NCI-H526 (cell line): ENCODE measurements around the gene TMEM117.
"Not testable (repeated sequence)": the region's sequence is repeated elsewhere in the genome, so short reads cannot be mapped to it uniquely, and the experiment has no call there.

Experiments
- DNase-seq, 2 experiments: peaks; one replicate each; lab custom pipeline; 2025; lab: John Stamatoyannopoulos, UW

Gene TMEM117

DNA sequence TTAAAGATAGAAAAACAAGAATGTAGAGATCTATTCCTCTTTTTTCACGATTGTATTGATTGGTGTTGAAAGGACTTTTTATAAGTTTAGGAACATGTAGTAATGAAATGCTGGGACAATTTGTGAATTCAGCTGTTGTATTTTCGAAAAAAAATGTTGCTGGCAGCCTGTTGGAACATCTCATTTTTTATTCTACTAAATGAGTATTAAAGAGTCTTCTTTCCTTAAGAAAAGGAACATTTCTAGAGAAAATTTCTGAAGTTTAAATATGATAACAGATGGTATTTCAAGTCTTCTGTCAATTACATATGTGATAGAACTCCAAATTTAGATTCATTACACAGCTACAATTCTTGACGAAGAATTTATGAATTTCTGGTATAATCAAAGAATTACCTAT lies 189.6 kb downstream of the TMEM117 start:
- no peak for DNase-seq

DNA sequence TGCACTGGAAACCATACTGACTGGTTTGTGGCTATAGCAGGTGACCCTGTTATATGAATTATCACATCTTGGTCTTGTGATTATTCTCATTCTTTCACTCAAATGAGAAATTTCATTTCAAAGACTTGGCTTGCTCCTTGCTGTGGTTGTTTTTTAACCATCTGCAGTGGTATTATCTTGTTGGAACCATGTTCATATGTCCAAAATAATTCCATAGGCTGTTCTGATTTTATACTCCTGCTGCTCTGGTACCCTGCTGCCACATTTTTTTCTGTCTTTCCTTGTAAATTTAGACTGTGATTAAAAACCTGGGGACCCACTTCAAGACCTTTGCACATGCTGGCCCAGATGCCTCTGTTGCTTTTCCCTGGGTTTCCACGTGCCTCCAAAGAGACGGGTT lies 190.2 kb downstream of the TMEM117 start:
- DNase-seq, result no peak

DNA sequence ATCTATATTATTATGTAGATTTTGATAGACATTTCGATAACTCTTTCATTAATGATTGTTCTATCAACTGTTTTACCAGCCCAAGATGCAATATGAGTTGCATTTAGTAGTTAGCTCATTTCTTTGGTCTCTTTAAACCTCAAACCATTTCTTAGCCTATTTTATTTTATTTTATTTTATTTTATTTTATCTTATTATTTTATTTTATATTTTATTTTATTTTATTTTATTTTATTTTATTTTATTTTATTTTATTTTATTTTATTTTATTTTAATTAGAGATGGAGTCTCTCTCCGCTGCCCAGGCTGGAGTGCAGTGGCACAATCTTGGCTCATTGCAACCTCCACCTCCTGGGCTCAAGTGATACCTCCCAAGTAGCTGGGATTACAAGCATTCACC lies 191.0 kb downstream of the TMEM117 start:
- not testable (repeated sequence) for DNase-seq

DNA sequence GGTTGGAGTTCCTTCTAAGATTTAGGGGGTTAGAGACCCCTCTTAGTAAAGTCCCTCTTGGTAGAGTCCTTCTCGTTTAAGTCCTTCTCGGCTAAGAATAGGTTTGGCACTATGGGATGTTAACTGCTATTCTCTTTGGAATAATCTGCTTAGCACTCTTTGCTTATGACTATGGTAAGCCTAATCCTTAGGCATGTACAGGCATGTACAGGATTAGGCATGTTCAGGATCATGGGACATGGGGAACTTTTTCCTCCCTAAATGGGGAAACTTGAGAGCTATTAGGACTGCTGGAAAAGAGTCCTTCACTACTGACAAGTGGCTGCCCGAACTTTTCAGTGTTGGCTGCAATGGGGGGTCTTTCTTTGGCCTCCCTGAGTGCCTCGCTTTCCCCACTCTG lies 193.3 kb downstream of the TMEM117 start:
- no peak for DNase-seq

DNA sequence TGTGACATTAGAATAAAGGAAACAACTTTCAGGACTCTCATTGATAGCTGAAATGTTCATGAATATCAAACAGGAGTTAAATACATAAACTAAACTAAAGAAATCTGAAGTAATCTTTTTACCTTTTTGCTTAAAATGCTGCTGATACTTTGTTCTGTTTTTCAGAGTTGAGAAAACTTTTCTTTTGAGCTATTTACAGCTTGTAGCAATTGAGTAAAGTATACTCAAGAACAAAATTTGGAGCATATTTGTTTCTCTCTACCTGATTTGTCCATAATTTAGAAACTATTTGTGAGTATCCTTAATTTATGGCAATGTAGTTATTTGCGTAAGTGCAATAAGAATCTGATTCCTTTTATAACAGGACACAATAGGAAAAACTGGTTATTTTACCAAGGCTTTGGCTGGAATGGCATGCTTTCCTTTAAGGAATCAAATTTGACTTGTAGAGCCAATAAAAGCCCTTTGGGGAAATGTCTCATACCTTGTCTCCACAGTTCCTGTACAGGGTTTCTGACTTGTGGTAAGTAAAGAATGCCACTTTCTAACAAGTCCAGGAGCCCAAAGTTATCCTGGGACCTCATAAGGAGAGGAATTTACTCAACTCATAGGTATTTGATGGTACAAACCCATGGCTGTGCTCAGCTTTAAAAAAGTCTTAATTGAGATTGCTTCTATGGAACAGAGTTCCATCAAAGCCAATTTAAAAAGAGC lies 195.7 kb downstream of the TMEM117 start:
- DNase-seq, result no peak

DNA sequence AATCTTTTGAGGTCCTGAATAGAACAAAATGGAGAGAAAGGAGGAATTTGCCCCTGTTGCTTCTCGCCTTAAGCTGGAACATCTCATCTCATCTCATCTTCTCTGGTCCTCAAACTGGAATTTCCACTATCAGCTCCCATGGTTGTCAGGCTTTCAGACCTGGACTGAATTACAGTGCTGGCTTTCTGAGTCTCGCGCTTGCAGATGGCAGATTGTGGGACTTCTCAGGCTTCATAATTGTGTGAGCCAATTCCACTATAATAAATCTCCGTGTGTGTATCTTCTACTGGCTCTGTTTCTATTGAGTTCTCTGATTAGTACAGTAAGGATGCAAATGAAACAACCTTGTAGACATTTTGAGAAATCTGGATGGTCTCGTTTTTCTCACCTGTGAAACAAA lies 199.0 kb downstream of the TMEM117 start:
- DNase-seq, result no peak

DNA sequence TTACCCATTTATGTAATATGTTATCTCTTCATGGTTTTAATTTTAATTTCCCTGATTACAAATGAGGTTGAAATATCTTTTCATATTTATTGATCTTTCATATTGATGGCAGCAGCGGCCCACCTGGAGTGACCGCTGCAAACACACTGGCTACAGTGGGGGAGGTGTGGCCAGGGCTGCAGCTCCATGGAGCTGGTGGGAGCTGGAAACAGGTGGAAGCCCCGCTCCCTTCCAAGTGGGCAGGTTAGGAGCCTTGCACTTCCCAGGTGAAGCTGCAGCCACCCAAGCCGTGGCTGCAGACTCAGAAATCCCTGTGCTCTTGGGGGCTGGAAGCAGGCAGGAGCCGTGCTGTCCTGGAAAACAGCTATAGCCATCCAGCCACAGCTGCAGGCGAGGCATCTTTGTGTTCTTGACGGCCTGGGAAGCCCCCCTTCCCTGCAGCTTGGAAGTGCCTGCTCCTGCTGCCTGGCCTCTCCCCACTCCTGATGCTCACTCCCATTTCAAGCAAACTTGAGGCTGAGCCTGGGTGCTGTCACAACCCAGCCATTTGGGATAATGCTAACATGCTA lies 201.1 kb downstream of the TMEM117 start:
- no peak for DNase-seq

DNA sequence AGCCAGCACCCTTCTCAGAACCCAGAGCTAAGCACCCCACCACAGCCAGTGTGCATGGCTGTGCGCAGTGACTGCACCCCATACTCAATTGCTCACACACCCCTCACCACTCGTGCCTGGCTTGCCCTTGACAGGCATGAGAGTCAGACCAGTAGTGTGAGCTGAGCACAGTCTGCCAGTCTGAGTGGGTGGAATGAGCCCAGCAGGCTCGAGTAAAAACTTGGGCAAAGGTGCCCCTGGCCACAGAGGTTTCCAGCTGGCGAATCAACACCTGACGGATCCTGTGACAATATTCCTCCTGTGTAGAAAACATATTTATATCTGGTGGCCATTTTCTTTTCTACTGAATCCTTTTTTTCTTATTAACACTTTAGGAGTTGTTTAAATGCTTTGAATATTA lies 202.5 kb downstream of the TMEM117 start:
- no peak for DNase-seq

DNA sequence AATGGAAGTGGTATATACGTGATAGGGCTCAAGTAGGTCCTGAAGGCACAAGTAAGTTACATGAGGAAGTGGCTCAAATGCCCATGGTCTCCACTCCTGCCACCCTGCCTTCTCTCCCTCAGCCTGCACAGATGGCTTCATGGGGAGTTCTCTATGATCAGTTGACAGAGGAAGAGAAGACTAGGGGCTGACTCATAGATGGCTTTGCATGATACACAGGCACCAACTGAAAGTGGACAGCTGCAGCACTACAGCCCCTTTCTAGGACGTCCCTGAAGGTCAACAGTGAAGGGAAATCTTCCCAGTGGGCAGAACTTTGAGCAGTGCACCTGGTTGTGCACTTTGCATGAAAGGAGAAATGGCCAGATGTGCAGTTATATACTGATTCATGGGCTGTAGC lies 208.6 kb downstream of the TMEM117 start:
- not testable (repeated sequence) for DNase-seq

DNA sequence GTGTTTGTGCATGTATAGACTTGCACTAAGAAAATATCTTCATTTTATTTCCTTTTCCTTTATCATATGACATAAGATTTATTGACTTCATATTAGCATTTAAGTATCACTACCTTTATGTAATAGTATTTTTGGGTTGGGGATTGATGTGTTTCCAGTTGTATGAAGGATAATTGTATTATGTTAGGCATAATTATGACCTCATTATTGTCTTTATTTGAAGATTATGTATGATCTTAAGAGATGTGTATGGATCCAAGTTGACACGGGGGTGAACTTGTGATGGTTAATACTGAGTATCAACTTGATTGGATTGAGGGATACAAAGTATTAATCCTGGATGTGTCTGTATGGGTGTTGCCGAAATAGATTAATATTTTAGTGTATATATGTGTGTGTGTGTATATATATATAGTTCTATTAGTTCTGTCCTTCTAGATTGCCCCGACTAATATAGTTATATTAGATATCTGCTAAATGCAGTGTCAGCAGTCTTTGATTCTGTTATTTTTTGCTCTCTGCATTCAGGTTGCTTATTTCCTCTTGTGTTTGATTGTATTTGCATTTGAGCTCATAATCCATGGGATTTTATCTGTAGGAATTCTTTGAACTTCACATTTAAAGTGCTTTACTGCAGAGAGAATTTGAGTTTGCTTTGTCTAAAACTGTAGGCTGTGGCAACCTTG lies 211.0 kb downstream of the TMEM117 start:
- DNase-seq, result no peak

DNA sequence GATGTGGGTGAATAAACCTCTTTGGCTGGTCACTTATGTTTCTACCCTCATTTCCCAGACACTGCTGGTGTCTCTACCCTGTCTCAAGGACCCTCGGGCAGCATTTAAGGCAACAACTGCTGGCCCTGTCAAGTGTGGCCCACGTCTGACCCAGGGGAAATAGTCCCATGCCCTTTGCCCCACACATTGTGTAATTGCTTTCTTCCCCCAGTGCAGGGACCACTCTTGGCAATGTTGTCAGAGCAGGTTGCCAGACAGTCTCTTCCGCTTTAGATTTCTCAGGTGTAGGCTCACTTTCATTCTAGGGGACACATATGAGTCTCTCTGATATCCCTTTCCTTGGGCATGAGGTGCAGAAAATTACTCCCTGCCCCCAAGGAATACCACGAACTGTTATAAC lies 216.7 kb downstream of the TMEM117 start:
- no peak for DNase-seq

DNA sequence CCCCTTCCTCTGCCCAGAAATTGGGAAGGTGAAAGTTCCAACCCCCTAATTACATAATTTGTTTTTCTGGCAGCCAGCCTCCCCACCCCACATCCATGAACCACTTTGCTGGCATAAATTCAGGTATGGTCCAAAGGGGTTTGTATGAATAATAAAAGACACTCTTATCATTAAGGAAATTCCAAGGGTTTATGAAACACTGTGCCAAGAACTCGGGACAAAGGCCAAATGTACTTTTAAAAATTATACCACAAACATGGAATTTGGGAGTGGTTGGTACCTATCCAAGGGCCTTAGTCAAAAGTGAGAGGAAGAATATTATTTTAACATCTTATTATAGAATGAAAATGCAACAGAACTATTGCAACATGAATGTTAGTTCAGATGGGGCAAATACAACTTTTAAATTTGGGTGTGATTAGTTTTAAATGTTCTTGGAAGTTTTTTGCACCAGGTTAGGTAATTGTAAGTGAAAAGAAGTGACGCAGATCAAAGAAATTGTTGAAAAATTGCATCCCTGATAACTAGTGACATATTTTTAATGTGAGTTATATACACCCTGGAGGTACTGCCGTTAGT lies 217.8 kb downstream of the TMEM117 start:
- no peak for DNase-seq

DNA sequence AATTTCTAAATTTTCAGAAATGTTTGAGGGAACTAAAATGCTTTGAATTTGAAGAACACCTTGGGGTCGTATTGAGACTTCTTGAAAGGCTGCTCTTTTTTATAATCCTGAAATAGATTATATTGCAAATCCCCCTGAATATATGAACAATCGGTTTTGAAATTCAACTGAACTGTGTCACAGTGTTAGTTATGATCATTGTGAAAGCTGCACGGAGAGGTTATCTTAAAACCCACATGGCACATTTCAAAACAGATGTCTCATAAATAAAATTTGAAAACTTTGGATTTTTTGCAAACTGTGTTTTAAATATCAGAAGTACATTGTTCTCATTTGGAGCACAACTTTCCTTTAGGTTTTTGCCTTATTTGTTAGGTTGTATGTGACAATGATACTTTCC lies 218.4 kb downstream of the TMEM117 start:
- DNase-seq, result no peak

DNA sequence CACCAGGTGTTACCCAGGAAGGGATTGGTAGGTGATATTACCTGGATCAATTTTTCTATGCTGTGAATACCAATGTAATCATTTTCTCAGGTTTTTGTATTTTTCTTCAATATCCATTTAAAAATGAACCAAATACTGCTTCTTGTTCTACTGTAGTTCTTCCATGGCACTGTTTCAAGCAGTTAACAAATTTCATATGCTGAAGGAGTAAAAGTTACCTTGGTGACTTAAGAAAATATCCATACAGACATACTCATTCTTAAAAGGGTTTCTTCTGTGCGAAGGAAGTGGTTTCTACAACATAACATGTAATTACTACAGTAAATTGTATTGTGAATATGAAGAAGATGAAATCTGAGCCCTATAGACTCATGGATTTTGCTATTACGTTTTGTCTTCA lies 222.5 kb downstream of the TMEM117 start:
- no peak for DNase-seq

DNA sequence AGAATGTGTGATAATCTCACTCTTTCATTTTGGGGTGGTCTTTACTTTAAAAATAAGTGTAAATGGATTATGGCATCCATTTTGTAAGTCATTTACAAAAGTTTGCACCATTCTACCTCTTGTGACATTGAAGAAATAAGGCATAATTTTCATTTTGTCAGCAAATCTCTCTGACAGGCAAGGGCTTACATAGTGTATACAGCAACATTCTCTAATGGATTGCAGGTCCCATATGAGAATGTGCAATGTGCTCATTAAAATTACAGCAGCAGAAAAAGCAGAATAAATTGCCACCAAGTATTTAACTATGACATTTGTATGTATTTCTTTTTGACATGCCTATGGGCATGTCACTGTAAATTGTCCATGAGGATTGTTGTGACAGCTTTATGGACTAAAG lies 223.6 kb downstream of the TMEM117 start:
- DNase-seq, result no peak

DNA sequence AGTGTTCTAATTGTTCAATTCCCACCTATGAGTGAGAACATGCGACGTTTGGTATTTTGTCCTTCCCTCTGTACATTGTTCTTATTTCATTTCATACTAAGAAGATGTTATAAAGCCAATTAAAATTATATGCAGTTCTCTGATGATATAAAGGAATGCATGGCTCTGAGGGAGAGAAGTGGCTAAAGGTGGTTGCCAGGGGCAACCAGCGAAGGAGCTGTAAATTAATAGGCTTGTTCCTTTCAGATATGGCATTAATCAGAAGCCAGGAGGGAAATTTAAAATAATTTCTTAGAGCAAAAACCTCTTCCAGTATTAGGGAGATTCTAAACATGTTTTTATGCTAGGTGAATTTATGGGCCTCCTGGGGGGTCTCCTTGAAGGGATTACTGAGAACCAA lies 227.8 kb downstream of the TMEM117 start:
- DNase-seq, result no peak

DNA sequence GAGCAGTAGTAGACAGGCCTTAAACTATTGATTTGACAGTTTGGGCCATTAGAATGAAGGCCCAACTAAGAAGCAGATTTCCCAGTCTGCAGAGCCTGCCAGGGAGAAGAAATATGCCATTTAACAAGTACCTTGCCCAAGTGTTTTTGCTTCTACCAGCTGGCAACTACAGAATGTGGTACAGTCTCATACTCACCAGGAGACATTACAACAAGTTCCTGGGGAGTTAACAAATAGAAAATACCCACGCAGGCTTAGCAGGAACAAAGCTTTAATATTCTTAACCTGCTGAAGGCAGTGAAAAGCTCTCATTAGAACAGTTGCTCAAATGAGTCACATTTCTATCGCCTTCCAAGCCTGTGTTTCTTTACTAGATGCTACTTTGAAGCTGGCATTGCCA lies 241.0 kb downstream of the TMEM117 start:
- no peak for DNase-seq

DNA sequence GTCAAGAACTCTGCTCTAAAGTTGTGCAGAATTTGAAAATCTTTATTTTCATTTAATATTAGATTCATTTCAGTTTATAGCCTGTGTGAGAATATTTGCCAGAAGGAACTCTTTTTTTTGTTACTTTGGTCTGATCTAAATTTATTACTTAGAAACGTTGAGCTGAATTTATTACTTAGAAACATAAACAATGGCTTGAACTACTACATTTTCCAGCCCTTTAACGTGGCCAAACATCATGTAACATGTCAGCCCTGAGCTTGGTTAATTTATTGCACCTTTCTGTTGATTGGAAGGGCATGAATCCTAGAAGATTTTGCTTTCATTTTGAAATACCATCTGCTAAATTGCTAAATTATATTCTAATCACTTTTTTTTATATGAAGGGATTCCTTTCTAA lies 241.4 kb downstream of the TMEM117 start:
- DNase-seq, result no peak

DNA sequence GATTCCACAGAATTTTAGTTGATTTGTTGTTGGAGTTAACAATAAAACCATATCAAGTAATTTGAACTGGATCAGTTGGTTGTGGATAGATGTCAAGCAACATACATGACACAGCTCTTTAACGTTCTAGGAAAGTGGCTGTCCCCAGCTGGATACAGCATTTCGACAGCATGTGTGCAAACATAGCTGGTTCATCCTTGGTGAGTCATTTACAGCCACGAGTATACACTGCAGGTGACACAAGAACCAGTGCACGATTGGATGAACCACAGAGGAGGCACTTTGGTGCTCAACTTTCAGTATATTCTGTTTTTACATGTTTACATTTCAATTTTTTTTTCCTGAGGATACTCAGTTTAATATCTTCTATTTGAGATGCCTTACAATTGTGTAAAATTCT lies 242.4 kb downstream of the TMEM117 start:
- no peak for DNase-seq

DNA sequence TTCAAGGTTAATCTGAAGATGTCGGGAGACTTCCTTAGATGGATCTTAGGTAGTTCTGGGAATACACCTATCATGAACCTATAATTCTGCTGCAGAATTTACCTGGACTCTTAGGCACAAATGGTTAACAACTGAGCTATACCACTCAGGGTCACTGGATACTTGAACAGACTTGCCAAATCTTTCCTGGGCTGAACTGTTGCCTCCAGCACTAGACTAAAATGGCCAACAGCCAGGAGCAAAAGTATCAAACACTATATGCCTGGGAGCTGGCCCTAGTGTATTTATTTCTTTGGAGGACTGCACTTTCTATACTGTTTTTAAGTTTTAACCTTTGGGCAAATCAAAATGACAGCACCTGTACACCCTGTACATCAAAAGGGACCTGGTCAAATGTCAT lies 252.8 kb downstream of the TMEM117 start:
- no peak for DNase-seq

DNA sequence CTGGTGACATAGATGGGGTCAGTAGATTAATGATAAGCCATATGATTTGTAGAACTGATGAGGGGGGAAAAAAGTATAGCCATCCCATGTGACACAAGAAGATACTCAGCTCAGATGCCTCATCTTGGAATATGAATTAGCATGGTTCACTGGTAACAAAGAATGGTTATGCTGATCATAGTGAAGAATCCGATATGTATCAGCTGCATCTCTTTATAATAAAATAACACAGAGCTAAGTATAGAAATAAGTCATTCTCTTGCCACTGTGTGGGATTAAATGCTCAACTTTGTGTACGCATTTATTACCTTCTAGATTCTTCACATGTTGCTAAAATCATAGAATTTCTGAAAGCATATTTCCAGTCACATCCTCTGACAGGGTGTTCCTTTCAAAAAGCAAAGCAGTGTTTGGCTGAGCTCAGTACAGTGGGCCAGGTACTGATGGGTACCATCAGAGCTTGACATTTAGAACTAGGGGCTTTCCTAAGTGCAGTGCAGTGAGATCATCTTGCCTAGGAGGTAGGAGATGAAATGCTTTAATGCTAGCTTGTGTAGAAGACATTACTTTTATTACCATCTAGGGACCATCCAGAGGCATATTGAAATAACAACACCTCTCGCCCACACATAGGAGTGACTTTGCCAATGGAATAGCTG lies 256.2 kb downstream of the TMEM117 start:
- DNase-seq, result no peak

DNA sequence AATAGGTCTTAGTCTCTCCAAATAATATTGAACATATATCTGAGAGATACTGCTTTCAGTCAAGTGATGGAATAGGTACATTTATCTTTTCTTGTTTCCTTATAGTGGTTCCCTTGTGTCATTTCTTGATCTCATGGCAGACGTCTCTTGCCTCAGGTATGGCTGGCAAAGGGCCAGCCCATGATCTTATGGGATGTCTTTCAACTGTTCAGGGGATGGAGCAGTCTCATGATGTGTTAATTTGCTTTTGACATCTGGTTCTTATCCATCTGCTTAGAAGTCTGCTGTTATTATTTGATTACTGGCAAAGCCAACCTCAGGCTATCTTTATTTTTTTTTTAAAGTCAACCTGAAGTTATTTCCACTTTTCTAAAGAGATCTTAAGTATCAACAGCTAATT lies 262.9 kb downstream of the TMEM117 start:
- no peak for DNase-seq

DNA sequence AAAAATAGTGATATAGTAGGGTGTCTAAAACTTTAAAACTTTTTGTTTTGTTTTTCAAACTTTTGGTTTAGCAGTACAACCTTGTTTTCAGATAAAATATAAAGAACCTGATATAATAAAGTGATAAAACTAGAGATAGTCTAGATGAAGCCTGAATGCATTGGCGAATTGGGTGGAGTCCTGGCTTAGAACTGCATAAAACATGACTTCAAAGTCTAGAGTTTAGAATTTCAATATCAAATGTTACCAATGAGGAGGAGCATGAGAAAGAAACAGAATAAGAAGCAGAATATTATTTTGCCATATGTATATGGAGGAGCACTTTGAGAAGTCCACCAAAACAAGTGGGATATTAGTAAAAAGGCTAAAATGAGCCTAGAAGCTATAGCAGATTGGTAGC lies 263.6 kb downstream of the TMEM117 start:
- no peak for DNase-seq
